AG08395 (cell line): ENCODE data around the gene RNF4.
"Not testable (repeated sequence)": the region's sequence is repeated elsewhere in the genome, so short reads cannot be mapped to it uniquely, and the experiment has no call there.

Experiments used
- DNase-seq: peaks from one replicate; pipeline ENCODE4 v3.0.0; 2012; ENCODE audit warnings: mixed read lengths, low spot score

The RNF4 gene

GRCh38 chr4:2468456-2469191 is at the start of gene RNF4:
RNF4 (plus strand) TSS chr4:2469106; CDS start chr4:2490494, 21,388 bp downstream.
- peak; percentile 99 for DNase-seq

GRCh38 chr4:2419814-2420213 is 49.1 kb upstream of the RNF4 start:
- no peak for DNase-seq

GRCh38 chr4:2421928-2422327 is 47.0 kb upstream of the RNF4 start:
- no peak for DNase-seq

GRCh38 chr4:2423066-2423465 is 45.8 kb upstream of the RNF4 start:
- DNase-seq, result no peak

- DNase-seq, result no peak
Observed at GRCh38 chr4:2423695-2424094, 45.2 kb upstream of the RNF4 start.

GRCh38 chr4:2424581-2424980 is 44.3 kb upstream of the RNF4 start:
- DNase-seq, result no peak

GRCh38 chr4:2425386-2426068 is 43.4 kb upstream of the RNF4 start:
- DNase-seq, result no peak

- no peak for DNase-seq
Observed at GRCh38 chr4:2426069-2426397, 42.9 kb upstream of the RNF4 start.

- DNase-seq, result no peak
Observed at GRCh38 chr4:2426711-2427275, 42.1 kb upstream of the RNF4 start.

GRCh38 chr4:2427383-2428334 is 41.2 kb upstream of the RNF4 start:
- DNase-seq, result no peak

- DNase-seq, result no peak
Observed at GRCh38 chr4:2428496-2429213, 40.3 kb upstream of the RNF4 start.

GRCh38 chr4:2429945-2430757 is 38.8 kb upstream of the RNF4 start:
- not testable (repeated sequence) for DNase-seq

- DNase-seq, result no peak
Observed at GRCh38 chr4:2432004-2432403, 36.9 kb upstream of the RNF4 start.

- DNase-seq, result no peak
Observed at GRCh38 chr4:2432991-2433530, 35.8 kb upstream of the RNF4 start.

- DNase-seq, result no peak
Observed at GRCh38 chr4:2433609-2434350, 35.1 kb upstream of the RNF4 start.

- no peak for DNase-seq
Observed at GRCh38 chr4:2434420-2434819, 34.5 kb upstream of the RNF4 start.

GRCh38 chr4:2436301-2436700 is 32.6 kb upstream of the RNF4 start:
- DNase-seq, result peak; percentile 63

GRCh38 chr4:2436761-2437474 is 32.0 kb upstream of the RNF4 start:
- DNase-seq, result no peak
